Body of pancreas (tissue), 4 donors: ENCODE results near the gene PCDHA10.
"Not testable (repeated sequence)": the region's sequence is repeated elsewhere in the genome, so short reads cannot be mapped to it uniquely, and the experiment has no call there.

Experiments
- POLR2A ChIP-seq, 3 donors: fragments of 450-650 bp; IDR thresholded peaks; one replicate each; pipeline ENCODE4 v1.6.1; 2016; ENCODE audit warnings: antibody characterized with exemption in 3 of 3, mild to moderate bottlenecking in 2 of 3
- TF ChIP-seq, protein P1 (sequence below), 7 experiments: fragments of 450-650 bp in 4 of 7; fragments of 200-600 bp in 3 of 7; sonication (generic) in 3 of 7; IDR thresholded peaks; one replicate each; pipeline ENCODE4 v1.5.1; 2016 to 2019; ENCODE audit warnings: antibody characterized with exemption in 7 of 7

GRCh38 chr5:140849831-140850634, 5.7 kb upstream of the PCDHA10 start:
- TF ChIP-seq, protein P1, sequence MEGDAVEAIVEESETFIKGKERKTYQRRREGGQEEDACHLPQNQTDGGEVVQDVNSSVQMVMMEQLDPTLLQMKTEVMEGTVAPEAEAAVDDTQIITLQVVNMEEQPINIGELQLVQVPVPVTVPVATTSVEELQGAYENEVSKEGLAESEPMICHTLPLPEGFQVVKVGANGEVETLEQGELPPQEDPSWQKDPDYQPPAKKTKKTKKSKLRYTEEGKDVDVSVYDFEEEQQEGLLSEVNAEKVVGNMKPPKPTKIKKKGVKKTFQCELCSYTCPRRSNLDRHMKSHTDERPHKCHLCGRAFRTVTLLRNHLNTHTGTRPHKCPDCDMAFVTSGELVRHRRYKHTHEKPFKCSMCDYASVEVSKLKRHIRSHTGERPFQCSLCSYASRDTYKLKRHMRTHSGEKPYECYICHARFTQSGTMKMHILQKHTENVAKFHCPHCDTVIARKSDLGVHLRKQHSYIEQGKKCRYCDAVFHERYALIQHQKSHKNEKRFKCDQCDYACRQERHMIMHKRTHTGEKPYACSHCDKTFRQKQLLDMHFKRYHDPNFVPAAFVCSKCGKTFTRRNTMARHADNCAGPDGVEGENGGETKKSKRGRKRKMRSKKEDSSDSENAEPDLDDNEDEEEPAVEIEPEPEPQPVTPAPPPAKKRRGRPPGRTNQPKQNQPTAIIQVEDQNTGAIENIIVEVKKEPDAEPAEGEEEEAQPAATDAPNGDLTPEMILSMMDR (IDR thresholded peaks at IDR 0.05), result not testable (repeated sequence)
- not testable (repeated sequence) for TF ChIP-seq POLR2A (IDR thresholded peaks at IDR 0.05)
